SU-DHL-6 (cell line): ENCODE results near the gene USP12.

ENCODE experiments used
- H2AFZ ChIP-seq: fragments of 200-600 bp; sonication (generic); 2 replicates; pipeline ENCODE4 v1.6.1; 2014; ENCODE audit warnings: low read depth, mild to moderate bottlenecking, moderate library complexity, mixed read lengths, antibody characterized with exemption, low read length; ENCODE audit not compliant: severe bottlenecking
- H3F3A ChIP-seq: fragments of 200-600 bp; shearing (Covaris generic); 2 replicates; pipeline ENCODE4 v1.6.0; 2016; ENCODE audit warnings: antibody characterized with exemption, mild to moderate bottlenecking; ENCODE audit not compliant: insufficient read depth
- H3K27ac ChIP-seq: fragments of 200-600 bp; sonication (generic); 2 replicates; pipeline ENCODE4 v1.5.1; 2016; ENCODE audit warnings: low read depth, mild to moderate bottlenecking, low read length, moderate library complexity, mixed read lengths
- H3K27me3 ChIP-seq: fragments of 200-600 bp; sonication (generic), shearing (Covaris generic); 2 replicates; pipeline ENCODE4 v1.6.0; 2014; ENCODE audit warnings: mild to moderate bottlenecking, low read length
- H3K36me3 ChIP-seq: fragments of 200-600 bp; sonication (generic); 2 replicates; pipeline ENCODE4 v1.6.1; 2014; ENCODE audit warnings: mild to moderate bottlenecking, low read length, mixed read lengths
- H3K4me2 ChIP-seq: fragments of 300-600, 200-600 bp; shearing (Covaris generic), sonication (generic); 2 replicates; pipeline ENCODE4 v1.6.0; 2014; ENCODE audit warnings: low read length, low read depth, mild to moderate bottlenecking; ENCODE audit not compliant: poor library complexity, severe bottlenecking
- H3K4me3 ChIP-seq: fragments of 200-600 bp; sonication (generic); 2 replicates; pipeline ENCODE4 v1.5.1; 2014; ENCODE audit warnings: antibody characterized with exemption, low read length, mild to moderate bottlenecking, mixed read lengths; ENCODE audit not compliant: insufficient read depth, poor library complexity, severe bottlenecking
- H3K79me2 ChIP-seq: fragments of 200-600 bp; sonication (generic); 2 replicates; pipeline ENCODE4 v1.6.1; 2014; ENCODE audit warnings: mild to moderate bottlenecking, low read length, moderate library complexity; ENCODE audit not compliant: insufficient read depth
- H3K9ac ChIP-seq: fragments of 200-600 bp; sonication (generic); 2 replicates; pipeline ENCODE4 v1.7.0; 2014; ENCODE audit warnings: mild to moderate bottlenecking, low read length
- H3K9me2 ChIP-seq: fragments of 200-600 bp; sonication (generic); replicated peaks from 2 replicates; pipeline ENCODE4 v1.6.1; 2014; ENCODE audit warnings: low read length; ENCODE audit not compliant: insufficient read depth
- H3K9me3 ChIP-seq: fragments of 200-600 bp; sonication (generic); 2 replicates; pipeline ENCODE4 v1.6.1; 2014; ENCODE audit warnings: low read length, mixed read lengths; ENCODE audit not compliant: insufficient read depth
- H4K20me1 ChIP-seq: fragments of 200-600 bp; sonication (generic); 2 replicates; pipeline ENCODE4 v1.6.1; 2014; ENCODE audit warnings: low read depth, mild to moderate bottlenecking, antibody characterized with exemption, low read length, moderate library complexity, mixed read lengths
- CTCF ChIP-seq: fragments of 200-600 bp; sonication (generic); IDR thresholded peaks from one replicate; pipeline ENCODE4 v1.5.1; 2017; ENCODE audit warnings: antibody characterized with exemption, mild to moderate bottlenecking, low read length, moderate library complexity; ENCODE audit not compliant: insufficient read depth, poor library complexity, severe bottlenecking
- EZH2phosphoT487 ChIP-seq: fragments of 200-600 bp; sonication (generic), shearing (Covaris generic); conservative IDR thresholded peaks from 2 replicates; pipeline ENCODE4 v1.6.1; 2018; ENCODE audit warnings: mild to moderate bottlenecking, antibody characterized with exemption, low read length, moderate library complexity, mixed read lengths

The USP12 gene

GRCh38 chr13:27158335-27158734 is 13.3 kb downstream of the USP12 start:
- Histone ChIP-seq H3K4me3 (no peak overlapping the region), H3K9me3 (no peaks in the 10 kb centered on the region), H3K9me2 (no peaks in the 10 kb centered on the region), H3K27me3 (no peaks in the 10 kb centered on the region), H3F3A (no peaks in the 10 kb centered on the region; the same call in 1 of the 2 replicates), H2AFZ (no peak overlapping the region), H3K79me2 (peaks cover 94% of the 10 kb centered on the region), H3K4me2 (no peak overlapping the region), H3K27ac (no peak overlapping the region), H3K9ac (no peak overlapping the region), H3K36me3 (no peaks in the 10 kb centered on the region), H4K20me1 (peaks cover 36% of the 10 kb centered on the region)
- TF ChIP-seq CTCF (no peak), EZH2phosphoT487 (no peak)

- Histone ChIP-seq H3K9me2 (no peaks in the 10 kb centered on the region), H3K4me2 (no peak overlapping the region), H3K4me3 (no peak overlapping the region), H3K9ac (no peak overlapping the region), H2AFZ (no peak overlapping the region), H3K79me2 (peaks cover 91% of the 10 kb centered on the region), H3F3A (peaks cover 4% of the 10 kb centered on the region), H4K20me1 (peaks cover 39% of the 10 kb centered on the region), H3K27me3 (no peaks in the 10 kb centered on the region), H3K9me3 (no peaks in the 10 kb centered on the region), H3K27ac (no peak overlapping the region), H3K36me3 (no peaks in the 10 kb centered on the region)
- no peak for TF ChIP-seq EZH2phosphoT487
- TF ChIP-seq CTCF: no peak
Measured at GRCh38 chr13:27151798-27152599, 19.6 kb downstream of the USP12 start.

GRCh38 chr13:27149702-27150101 is 21.9 kb downstream of the USP12 start:
- no peaks in the 10 kb centered on the region for H3K36me3 ChIP-seq
- no peak overlapping the region for H2AFZ ChIP-seq
- TF ChIP-seq EZH2phosphoT487 (no peak), CTCF (no peak)
- H3K27ac ChIP-seq: no peak overlapping the region
- no peak overlapping the region for H3K4me3 ChIP-seq
- H3K27me3 ChIP-seq: no peaks in the 10 kb centered on the region
- H3K79me2 ChIP-seq: peaks cover 92% of the 10 kb centered on the region
- no peaks in the 10 kb centered on the region for H3K9me2 ChIP-seq
- H3F3A ChIP-seq: peaks cover 4% of the 10 kb centered on the region
- no peaks in the 10 kb centered on the region for H3K9me3 ChIP-seq
- H4K20me1 ChIP-seq: peaks cover 33% of the 10 kb centered on the region
- H3K4me2 ChIP-seq: no peak overlapping the region
- no peak overlapping the region for H3K9ac ChIP-seq
